ENCODE results near the gene AIP.
"Not testable (repeated sequence)": the region's sequence is repeated elsewhere in the genome, so short reads cannot be mapped to it uniquely, and the experiment has no call there.

AIP gene

DNA sequence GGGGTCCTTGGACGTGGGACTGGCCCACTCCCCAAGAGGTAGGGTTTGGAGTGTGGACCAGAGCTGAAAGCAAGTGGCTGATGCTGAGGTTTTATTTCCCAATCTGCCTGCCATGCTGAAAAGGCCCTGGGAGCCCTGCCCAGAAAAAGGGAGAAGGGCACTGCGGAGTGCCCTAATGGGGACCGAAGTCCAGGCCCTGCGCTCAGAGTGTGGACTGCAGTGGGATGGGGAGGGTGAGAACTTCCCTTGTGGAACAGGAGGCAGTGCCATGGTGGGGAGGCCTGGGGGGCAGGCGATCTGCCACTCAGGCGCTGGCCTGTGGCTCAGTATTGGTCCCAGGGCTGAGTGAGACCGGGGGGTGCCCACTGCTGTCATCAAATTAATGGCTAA, 34.6 kb upstream of the AIP start:
- DNase-seq (ENCODE audit: low read depth in 2 of 2): no peak

DNA sequence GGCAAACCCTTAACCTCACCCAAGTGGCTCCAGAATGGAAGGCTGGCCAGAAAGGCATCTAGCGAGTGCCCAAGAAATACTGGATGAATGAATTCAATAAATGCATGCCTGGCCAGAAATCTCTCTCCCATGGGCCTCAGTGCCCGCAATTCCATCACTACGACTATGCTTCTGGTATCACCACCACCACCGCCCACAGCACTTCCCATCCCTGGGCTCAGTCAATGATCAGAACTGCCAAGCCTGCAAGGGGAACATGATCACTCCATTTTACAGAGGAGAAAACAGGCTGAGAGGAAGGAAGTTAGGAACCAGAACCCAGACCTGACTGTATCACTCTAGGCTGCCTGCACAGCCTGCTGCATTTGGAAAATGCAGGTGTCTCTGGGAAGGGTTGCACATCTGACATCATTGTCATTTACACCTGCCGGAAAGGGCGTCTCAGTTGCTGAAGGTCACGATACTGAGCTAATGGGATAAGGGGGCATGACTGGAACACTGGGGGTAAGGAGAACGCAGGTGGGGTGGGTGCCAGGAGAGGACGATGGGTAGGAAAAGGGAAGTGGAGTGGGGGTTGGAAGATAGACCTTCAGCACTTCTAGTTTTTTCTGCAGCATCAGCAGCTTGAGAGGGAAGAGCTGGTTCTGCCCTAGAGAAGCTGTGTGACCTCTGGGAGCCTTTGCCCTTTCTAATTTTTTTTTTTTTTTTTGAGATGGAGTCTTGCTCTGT, 33.5 kb upstream of the AIP start:
- DNase-seq (ENCODE audit: low read depth in 2 of 2): no peak

DNA sequence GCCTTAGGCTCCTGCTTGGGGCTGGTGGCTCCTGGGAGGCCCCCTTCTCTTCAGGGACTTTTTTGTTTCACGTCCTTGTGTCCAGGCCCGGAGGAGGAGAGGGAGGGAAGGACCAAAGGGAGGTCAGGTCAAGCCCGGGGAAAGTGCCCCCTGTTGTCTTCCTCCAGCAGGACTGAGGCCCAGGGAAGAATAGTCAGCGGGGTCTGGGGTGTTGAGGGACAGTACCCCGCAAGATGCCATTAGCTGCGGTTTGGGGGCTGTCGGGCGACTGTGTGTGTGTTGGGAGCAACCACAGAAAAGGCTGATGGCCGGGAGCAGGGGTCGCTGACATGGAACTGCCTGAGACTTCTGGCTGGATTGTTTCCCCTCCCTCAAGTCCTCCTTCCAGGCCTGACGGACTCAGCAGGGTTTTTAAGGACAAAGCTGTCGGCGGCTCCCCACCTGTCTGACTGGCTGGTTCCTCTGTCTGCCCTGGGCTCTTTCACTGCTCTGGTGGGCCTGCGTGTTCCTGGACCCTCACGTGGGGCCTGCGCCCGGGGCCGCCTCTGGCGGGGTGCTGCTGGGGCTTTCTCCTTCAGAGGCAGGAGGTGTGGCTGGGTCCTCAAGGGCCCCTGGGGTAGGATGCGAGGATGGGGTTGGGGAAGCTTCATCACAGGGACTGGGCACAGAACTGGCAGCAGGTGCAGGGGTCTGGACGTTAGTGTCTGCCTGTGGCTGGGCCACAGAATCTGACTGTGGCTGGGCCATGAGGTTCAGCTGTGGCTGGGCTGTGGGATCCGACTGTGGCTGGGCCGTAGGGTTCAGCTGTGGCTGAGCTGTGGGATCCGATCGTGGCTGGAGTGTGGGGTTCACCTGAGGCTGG, 31.8 kb upstream of the AIP start:
- DNase-seq (ENCODE audit: low read depth in 2 of 2): no peak

DNA sequence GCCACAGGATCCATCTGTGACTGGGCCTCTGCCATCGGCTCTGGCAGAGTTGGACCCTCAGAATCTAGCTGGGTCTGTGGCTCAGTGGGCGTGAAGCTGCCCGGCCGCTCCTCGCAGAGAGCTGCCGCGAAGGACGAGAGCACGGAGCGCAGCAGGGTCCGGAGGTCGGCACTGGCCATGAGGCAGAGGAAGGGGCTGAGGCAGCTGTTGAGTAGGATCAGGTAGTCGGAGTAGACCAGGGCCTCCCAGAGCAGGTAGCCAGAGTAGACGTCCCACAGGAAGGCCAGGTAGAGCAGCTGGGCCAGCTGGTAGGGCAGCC, 31.2 kb upstream of the AIP start:
- DNase-seq (ENCODE audit: low read depth in 2 of 2): no peak

DNA sequence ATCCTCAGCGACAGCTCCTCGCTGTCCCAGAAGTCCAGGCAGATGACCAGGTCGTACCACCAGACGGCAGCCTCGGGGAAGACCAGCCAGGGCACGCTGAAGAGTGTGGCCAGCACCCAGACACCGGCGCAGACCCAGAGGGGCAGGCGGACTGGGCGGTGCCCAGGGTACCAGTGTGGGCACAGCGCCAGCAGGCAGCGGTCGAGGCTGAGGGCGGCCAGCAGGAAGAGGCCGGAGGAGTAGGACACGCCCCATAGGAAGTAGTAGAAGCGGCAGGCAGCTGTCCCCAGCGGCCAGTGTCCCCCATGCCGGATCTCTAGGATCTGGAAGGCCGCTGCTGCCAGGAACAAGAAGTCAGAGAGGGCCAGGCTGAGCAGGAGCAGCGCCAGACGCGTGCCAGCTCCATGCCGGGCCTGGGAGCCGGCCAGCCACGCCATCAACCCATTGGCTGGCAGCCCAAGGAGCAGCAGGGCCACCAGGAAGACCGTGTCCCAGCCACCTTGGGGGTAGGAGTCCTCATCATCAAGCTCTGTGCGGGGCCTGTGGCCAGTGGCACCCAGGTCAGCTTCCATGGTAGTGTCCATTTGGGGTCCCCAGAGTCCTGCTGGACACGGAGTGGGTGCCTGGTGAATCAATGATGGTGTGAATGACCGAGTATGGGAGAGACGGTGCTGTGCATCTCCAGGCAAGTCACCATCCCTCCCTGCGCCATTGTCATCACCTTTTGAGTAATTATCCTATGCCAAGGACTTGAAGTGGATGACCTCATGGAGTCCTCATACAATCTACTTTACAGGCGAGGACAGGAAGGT, 30.5 kb upstream of the AIP start, which contains the start of gene GPR152:
Gene GPR152, minus strand, starts transcription at position 589 of the 812 bp plus-strand sequence. Its CDS starts 5 bp downstream, at position 584.
- DNase-seq (ENCODE audit: low read depth in 2 of 2): no peak

DNA sequence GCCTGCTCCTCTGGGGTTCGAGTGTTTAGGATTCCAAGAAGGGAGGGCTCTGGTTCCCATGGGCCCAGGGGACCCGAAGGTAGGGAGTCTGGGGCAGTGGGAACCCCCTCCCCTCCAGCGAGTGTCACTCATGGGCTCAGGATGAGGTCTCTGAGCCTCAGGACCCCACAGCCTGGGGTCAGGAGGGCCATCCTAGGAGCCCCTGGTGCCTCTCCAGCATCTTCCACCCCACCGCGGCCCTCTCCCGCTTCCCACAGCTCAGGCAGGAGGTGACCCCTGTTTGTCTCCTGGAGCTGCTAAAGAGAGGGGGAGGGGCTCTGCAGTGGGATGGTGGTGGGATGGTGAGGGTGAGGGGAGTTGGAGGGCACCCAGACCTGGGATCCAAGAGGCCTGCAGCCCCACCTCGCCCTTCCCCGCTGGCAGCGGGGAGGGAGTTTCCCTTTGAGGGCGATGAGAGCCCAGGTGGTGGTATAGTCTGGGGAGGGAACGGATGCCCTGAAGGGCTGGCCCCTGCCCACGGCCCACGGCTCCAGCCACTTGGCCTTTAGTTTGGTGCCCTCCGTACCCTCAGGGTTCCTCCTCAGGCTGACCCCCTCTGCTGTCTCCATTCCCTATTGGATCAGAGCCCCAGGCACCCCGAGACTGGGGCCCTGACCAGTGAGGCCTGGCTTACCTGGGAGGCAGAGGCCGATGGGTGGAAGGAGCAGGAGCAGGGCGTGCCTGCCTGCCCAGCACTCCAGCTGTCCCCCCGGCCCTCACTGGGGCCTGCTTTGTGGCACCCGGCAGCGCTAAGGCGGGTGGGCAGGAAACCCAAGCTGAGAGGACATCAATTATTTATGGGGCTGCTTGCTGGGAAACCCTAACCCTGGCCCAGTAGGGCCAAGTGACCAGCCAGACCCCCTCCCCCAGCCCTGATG, 28.8 kb upstream of the AIP start:
- no peak for DNase-seq (ENCODE audit: low read depth in 2 of 2)

DNA sequence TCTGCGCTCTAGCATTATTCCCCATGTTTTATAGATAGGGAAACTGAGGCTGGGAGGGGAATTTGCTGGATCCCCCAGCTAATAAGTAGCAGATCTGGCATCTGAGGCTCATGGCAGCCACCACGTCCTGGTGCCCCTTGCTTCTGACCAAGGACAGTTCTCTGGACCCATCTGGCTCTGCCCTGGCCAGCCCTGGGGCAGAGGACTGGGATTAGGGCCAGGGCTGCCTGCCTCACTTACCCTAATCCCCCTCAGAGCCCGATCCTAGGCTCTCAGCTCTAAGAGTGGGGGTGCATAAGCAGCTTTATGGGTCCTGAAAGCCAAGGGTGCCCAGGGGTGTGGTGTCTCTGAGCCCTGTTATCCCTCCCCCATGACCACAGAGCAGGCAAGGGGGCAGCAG, 27.8 kb upstream of the AIP start, which contains the start of gene CABP4:
Gene CABP4, plus strand, starts transcription at position 301 of the 400 bp plus-strand sequence. Its CDS starts 70 bp downstream, at position 371.
- no peak for DNase-seq (ENCODE audit: low read depth in 2 of 2)

DNA sequence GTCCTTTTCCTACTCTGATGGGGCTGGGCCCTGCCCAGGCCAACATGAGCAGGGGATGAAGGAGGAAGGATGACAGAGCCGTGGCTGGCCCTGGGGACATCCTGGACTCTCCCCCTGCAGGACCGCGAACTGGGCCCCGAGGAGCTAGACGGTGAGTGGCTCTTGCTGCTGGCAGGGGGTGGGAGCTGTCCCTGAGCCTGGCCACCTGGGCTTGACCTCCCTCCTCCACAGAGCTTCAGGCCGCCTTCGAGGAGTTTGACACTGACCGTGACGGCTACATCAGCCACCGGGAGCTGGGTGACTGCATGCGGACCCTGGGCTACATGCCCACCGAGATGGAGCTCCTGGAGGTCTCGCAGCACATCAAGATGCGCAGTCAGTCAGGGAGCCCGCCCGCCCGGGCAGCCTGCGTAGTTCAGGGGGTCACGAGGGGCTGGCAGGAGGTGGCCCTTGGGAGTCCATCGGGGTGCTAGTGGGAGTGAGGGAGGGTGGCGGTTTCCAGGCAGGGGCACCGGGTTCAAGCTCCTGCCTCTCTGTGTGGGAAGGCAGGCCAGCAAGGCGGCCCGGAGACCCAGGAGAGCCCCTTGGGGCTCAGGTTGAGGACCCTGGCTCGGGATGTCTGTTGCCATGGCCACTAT, 26.6 kb upstream of the AIP start:
- no peak for DNase-seq (ENCODE audit: low read depth in 2 of 2)

DNA sequence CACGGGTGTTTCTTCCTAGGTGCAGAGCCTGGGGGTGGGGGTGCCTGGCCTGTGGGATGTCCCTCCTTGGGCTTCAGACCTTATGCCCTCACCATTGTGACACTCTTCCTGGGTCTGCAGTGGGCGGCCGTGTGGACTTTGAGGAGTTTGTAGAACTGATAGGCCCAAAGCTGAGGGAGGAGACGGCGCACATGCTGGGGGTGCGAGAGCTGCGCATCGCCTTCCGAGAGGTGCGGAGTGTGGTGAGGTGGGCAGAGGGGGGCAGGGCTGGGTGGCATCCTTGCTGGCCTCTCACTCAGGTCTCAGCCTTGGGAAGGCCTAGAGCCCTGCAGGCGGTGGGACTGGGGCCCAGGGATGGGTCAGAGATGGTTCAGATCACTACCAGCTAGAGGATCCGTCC, 25.4 kb upstream of the AIP start:
- no peak for DNase-seq (ENCODE audit: low read depth in 2 of 2)

DNA sequence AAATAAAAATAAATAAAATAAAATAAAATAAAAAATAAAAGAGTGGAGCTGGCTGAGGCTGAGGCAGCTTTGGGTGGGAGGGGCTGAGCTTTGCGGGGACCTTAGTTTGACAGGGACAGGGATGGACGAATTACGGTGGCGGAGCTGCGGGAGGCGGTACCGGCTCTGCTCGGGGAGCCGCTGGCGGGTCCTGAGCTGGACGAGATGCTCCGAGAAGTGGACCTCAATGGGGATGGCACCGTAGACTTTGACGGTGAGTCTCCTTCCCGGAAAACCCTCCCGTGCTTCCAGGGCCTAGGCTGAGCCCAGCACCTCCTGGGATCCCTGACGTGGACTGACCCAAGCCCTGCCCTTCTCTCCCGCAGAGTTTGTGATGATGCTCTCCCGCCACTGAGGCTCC, 24.6 kb upstream of the AIP start:
- no peak for DNase-seq (ENCODE audit: low read depth in 2 of 2)

DNA sequence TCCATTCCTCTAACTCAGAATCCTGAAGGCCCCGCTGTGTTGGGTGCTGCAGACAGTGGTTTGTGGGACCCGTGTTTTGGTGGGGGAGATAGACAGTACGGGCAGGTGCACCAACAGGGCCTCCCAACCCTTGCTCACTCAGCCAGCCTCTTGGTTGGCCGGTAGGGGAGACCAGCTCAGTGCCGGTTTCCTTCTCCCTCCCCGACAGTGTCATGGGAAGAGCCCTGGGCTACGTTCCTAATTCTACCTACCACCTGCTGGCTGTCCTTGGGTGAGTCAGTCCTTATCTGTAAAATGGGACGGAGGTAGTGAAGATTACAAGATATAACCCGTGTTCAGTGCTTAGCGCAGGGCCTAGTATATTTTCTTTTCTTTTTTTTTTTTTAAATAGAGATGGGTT, 19.6 kb upstream of the AIP start:
- no peak for DNase-seq (ENCODE audit: low read depth in 2 of 2)

DNA sequence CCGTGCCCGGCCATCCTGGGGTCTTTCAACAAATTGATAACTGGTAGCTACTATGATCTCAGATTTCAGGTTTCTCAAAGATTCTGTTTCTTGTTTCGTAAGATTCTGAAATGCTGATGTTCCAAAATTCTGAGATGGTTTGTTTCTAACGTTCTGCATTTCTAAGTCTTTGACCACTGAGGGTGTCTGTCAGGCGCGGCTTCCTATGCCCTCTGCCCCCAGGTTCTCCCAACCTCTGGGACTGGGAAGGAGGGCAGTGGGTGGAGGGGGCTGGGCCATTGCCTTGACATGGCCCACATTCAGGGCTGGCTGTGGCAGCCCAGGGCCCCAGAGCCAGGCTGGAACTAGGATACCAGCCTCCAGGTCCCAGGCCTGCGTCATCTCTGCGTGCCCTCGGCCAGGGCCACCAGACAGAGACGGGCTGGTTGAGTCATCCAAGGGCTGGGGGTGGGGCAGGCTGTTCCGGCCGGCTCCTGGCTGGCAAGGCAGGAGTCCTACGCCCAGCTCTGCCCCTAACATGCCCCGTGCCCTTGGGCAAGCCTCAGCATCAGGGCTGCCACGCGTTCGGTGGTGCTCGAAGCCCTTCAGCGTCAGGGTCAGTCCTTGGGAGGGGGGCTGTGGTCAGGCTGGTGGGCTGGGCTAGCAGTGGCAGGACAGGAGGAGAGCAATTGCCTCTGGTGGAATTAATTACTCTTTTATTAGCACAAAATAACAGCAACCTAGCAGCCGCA, 19.0 kb upstream of the AIP start:
- no peak for DNase-seq (ENCODE audit: low read depth in 2 of 2)

DNA sequence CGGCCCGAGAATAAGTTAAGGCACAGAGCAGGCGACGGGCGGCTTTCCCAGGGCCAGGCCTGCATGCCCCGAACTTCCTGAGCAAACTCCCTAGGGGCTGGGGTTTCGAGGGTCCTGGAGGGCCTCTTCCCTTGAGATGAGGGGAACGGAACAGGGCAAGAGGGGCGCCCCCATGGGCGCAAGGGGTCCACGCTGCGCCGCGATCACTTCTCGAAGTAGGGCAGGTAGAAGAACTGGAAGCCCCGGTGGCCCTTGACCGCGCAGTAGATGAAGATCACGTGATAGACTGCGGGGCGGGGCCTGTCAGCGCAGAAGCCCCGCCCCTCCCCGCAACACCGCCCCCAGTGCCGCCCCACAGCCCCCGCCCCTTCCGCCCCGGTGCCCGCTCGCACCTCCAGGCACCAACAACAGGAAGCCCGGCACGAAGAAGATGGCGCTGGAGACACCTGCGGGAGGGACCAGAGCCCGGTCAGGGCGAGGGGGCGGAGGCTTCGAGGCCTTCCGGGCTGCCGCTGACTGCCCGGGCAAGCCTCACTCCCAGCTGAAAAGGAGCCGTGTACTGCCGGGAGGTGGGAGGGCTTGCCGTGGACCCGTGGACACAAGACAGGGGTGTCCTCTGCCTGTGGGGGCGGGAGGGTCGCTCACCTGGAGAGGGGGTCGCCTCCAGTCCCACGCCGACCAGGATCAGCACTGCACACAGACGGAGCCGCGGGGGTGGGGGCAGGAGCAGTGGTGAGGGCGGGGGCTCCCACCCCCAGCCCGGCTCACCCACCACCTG, 18.2 kb upstream of the AIP start:
- DNase-seq (ENCODE audit: low read depth in 2 of 2): peak; percentile 76 to 78

DNA sequence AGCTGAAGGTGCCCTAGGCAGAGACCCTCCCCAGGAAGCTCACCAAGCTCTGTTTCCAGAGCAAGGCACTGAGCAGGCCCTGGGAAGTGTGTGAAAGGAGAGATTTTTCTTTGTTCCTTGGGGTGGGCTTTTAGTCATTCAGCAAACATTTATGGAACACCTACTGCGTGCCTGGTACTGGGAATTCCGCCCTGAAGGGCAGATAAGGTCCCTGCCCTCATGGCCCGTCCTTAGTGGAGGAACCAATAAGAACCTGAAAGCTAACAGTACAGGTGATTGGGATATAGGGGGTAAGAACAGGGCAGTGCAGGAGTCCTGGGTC, 17.7 kb upstream of the AIP start:
- no peak for DNase-seq (ENCODE audit: low read depth in 2 of 2)

DNA sequence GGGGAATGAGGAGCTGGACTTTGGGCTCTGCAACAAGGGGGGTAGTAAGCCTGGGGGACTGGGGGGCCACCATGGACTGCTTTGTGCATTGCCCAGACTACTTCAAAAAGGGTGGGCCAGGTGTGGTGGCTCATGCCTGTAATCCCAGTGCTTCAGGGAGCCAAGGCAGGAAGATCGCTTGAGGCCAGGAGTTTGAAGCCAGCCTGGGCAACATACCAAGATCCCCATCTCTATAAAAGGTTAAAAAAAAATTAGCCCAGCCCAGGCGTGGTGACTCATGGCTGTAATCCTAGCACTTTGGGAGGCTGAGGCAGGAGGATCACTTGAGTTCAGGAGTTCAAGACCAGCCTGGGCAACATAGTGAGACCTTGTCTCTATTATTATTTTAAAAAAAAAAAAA, 17.3 kb upstream of the AIP start:
- DNase-seq (ENCODE audit: low read depth in 2 of 2): not testable (repeated sequence)

DNA sequence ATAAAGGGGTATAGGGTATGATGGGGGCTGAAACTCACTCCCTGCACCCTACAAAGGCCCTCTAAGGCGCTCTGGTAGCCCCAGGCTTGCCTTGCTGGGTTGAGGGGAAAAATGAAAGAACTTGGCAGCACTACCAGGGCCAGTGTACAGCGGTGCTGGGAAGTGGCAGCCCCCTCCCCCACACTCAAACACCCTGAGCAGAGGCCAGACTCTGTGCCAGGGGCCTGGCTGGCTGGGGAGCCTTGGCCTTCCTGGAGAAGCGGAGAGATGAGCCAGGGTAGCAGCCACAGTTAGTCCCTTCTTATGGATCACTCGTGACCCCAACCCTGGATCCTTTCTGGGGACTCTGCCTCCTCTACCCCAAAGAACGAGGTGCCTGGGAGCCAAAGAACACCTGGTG, 16.5 kb upstream of the AIP start:
- DNase-seq (ENCODE audit: low read depth in 2 of 2): no peak

DNA sequence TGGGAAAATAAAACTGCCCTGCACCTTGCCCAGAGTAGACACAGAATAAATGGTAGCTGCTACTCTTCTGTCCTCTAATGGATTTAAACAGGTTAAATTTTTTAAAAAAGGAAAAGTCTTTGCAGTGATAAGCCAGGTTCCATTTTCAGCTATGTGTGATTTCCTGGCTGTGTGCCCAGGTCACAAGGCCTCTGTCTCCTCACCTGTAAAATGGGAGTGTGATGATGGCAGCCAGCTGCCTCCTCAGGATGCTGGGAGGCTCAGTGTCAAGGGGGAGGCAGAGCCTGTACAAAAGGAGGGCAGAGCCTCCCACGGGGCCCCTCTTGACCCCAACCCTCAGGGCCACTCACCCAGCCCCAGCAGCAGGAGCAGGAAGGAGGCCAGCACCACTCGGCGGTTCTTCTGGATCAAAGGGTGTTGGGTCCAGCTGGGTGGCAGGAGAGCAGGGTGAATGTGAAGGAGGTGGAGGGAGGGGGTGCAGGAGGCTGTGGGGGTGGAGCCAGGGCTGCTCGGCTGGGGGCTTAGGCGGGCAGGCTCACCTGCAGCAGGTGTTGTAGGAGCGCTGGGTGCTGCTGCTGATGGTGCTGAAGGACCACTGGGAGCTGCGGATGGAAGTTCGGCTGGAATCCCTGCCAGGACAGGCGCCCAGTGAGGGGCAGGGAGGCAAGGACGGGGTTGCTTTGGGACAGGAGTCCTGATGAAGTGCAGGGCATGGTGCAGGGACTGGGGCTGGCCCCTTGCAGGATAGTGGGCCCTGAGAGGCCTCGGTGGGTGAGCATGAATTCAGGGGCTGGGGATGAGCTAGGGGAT, 15.7 kb upstream of the AIP start:
- no peak for DNase-seq (ENCODE audit: low read depth in 2 of 2)

DNA sequence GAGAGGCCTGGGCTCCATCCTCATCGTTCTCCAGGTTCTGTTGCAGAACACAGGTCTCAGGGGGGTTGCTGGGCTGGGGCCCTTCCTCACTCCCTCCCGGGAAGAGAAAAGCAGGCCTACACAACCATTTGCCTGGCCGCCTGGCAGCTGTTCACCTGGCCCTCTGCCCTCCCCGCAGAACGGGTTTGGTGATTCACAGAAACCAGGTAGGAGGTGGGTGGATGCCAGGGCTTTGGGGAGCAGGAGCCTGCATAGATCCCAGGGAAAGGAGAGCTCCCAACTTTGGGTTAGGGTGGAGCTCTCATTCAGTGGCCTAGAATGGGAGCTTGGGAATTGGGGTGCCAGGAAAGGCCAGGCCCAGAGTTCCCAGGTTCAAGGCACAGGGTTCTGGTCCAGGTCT, 14.8 kb upstream of the AIP start:
- no peak for DNase-seq (ENCODE audit: low read depth in 2 of 2)

DNA sequence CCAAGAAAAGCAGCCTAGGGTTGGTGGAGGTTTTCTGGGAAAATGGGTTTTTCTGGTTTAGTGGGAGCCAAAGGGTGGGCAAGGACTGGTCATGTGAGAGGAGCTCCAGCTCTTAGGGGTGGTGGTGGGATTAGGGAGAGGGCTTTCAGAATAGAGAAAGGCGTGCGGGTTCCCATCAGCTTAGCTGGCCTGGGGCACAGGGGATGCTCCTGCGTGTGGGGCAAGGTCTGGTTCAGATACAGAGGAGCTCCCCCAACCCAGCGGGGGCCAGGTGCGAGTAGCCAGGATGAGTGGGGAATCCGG, 14.4 kb upstream of the AIP start:
- no peak for DNase-seq (ENCODE audit: low read depth in 2 of 2)

Data from stimulated activated CD8-positive, alpha-beta memory T cell treated with anti-CD3 and anti-CD28 coated beads, Interleukin-15, amount 100 ng/mL, for 4 hours (primary cell).